Naive thymus-derived CD4-positive, alpha-beta T cell (primary cell): Measurements from ENCODE around the gene TFPI. TPM values are rescaled to one million over a fixed set of nuclear protein-coding genes. Genes with fewer than 3 reads are reported as not detected.
A peak's percentile ranks its signal among the peaks of the same experiment; 100 is the strongest.

Source experiments
- ATAC-seq: fragments of 150-1000 bp; cut with Tn5 transposase; 2 replicates; pipeline ENCODE4 v1.10.0; 2021; ENCODE audit warnings: mild to moderate bottlenecking, moderate library complexity
- CTCF ChIA-PET: fragments of 350-600 bp; sonication (Branson Sonifier 250); formaldehyde crosslinking; loops from one replicate; lab custom pipeline; 2021; ENCODE audit warnings: antibody characterized with exemption; lab: Charles Lee
- POLR2A ChIA-PET: fragments of 350-600 bp; sonication (Branson Sonifier 250); formaldehyde crosslinking; loops from one replicate; lab custom pipeline; 2021; ENCODE audit warnings: antibody characterized with exemption, inconsistent platforms; lab: Charles Lee
- DNase-seq, 9 donors: peaks; one replicate each; pipeline versions ENCODE4 v3.0.0 to v3.0.0-alpha.2; 2020 to 2022; ENCODE audit warnings: mixed read lengths in 1 of 9
- H3K27ac ChIP-seq: one replicate; pipeline ENCODE4 v1.7.0; 2013; ENCODE audit warnings: mild to moderate bottlenecking, low read depth, low read length, moderate library complexity
- H3K27me3 ChIP-seq, 2 donors: one replicate each; pipeline ENCODE4 v1.7.0; 2013; ENCODE audit warnings: low read length in 2 of 2, mild to moderate bottlenecking in 2 of 2, moderate library complexity in 2 of 2; ENCODE audit not compliant: control insufficient read depth in 2 of 2, insufficient read depth in 2 of 2
- H3K36me3 ChIP-seq, 3 experiments: 1 replicate in 2 of 3; 2 replicates in 1 of 3; pipeline ENCODE4 v1.7.0; 2013; ENCODE audit warnings: low read length in 3 of 3, mild to moderate bottlenecking in 3 of 3, moderate library complexity in 1 of 3; ENCODE audit not compliant: insufficient read depth in 3 of 3, control insufficient read depth in 2 of 3
- H3K4me1 ChIP-seq, 2 donors: one replicate each; pipeline ENCODE4 v1.7.0; 2013; ENCODE audit warnings: low read length in 2 of 2, mild to moderate bottlenecking in 2 of 2, moderate library complexity in 1 of 2; ENCODE audit not compliant: control insufficient read depth in 2 of 2, insufficient read depth in 2 of 2
- H3K4me3 ChIP-seq: 2 replicates; pipeline ENCODE4 v1.7.0; 2013; ENCODE audit warnings: mild to moderate bottlenecking, low read length
- H3K9me3 ChIP-seq, 3 experiments: 1 replicate in 2 of 3; 2 replicates in 1 of 3; pipeline ENCODE4 v1.7.0; 2013; ENCODE audit warnings: low read length in 3 of 3; ENCODE audit not compliant: control insufficient read depth in 2 of 3
- H3K27ac Mint-ChIP-seq, 9 donors: one replicate each; pipeline ENCODE4 v1.8.0; 2020 to 2022; ENCODE audit warnings: mixed read lengths in 9 of 9, mild to moderate bottlenecking in 8 of 9, moderate library complexity in 5 of 9, inconsistent platforms in 2 of 9
- H3K27me3 Mint-ChIP-seq, 5 donors: one replicate each; pipeline ENCODE4 v1.8.0; 2021 to 2022; ENCODE audit warnings: mixed read lengths in 5 of 5, mild to moderate bottlenecking in 1 of 5
- H3K36me3 Mint-ChIP-seq, 5 donors: one replicate each; pipeline ENCODE4 v1.8.0; 2020 to 2022; ENCODE audit warnings: mixed read lengths in 5 of 5, mild to moderate bottlenecking in 3 of 5, inconsistent platforms in 1 of 5
- H3K4me1 Mint-ChIP-seq, 7 donors: one replicate each; pipeline ENCODE4 v1.8.0; 2020 to 2022; ENCODE audit warnings: mixed read lengths in 7 of 7, mild to moderate bottlenecking in 3 of 7, inconsistent platforms in 1 of 7
- H3K4me3 Mint-ChIP-seq, 10 donors: one replicate each; pipeline ENCODE4 v1.8.0; 2020 to 2022; ENCODE audit warnings: mild to moderate bottlenecking in 10 of 10, mixed read lengths in 10 of 10, moderate library complexity in 6 of 10, inconsistent platforms in 2 of 10
- H3K9me3 Mint-ChIP-seq, 11 donors: one replicate each; pipeline ENCODE4 v1.8.0; 2020 to 2022; ENCODE audit warnings: mixed read lengths in 11 of 11, mild to moderate bottlenecking in 4 of 11, inconsistent platforms in 1 of 11, moderate library complexity in 1 of 11
- intact Hi-C, 2 donors: fragments of 100-400 bp; cut with micrococcal nuclease; formaldehyde crosslinking; loops; one replicate each; pipeline ENCODE4 v1.15.1; 2023
- polyA plus RNA-seq, 2 donors: library from polyadenylated mRNA; unstranded; fragments of 300-500 nt; fragmentation: Illumina TruSeq; gene quantifications; one replicate each; pipeline ENCODE4 v1.2.3, GENCODE V29; 2021
- total RNA-seq, 6 experiments: library from RNA in 5 of 6; stranded (reverse) in 5 of 6; gene quantifications; 1 replicate in 5 of 6; 2 replicates in 1 of 6; pipeline ENCODE4 v1.2.3 and lab custom pipeline; 2021 to 2026

TFPI gene
- total and polyA plus RNA-seq, 7 experiments from 2014 or later, result 0.15 to 1.2 (median 0.56) TPM; not detected in 4

DNA sequence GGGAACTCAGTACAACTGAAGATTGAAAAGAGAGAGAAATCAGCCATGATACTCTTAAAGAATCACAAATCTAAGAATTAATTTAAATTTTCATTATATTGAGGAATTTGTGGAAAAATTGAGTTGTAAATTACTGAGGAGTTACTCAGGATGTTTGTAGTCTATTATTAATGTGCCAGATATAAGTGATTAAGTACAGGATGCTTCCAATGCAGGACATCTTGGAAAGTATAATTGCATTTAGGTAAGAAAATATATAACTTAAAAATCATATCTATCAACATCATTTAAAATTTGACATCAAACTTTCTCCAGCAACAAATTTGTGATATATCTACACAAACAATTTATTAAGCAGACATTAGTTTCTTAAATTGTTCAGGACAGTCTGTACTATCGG, 107.5 kb downstream of the TFPI start:
- H3K27ac Mint-ChIP-seq, result no peak overlapping the region
- ATAC-seq, result no peak
- H3K27me3 Mint-ChIP-seq, result no peaks in the 10 kb centered on the region
- peak overlapping the region in 1 of 10 donors; percentile 71 for H3K4me3 Mint-ChIP-seq
- no peak for DNase-seq
- intact Hi-C loops, result no loop called here
- H3K36me3 Mint-ChIP-seq, result no peaks in the 10 kb centered on the region
- H3K4me1 Mint-ChIP-seq, result peaks cover 7 to 22% (median 13%) of the 10 kb centered on the region in 7 donors
- Histone ChIP-seq H3K4me1 (no peaks in the 10 kb centered on the region), H3K27ac (no peak overlapping the region), H3K9me3 (no peaks in the 10 kb centered on the region), H3K27me3 (no peaks in the 10 kb centered on the region), H3K36me3 (no peaks in the 10 kb centered on the region), H3K4me3 (no peak overlapping the region)
- ChIA-PET CTCF (no interaction called here), POLR2A (no interaction called here)
- H3K9me3 Mint-ChIP-seq, result peaks cover 0 to 2% (median 0%) of the 10 kb centered on the region in 11 donors

- no peak for ATAC-seq
- H3K36me3 ChIP-seq, result no peaks in the 10 kb centered on the region
- no peaks in the 10 kb centered on the region for H3K9me3 ChIP-seq
- Mint-ChIP-seq H3K4me1 (peaks cover 7 to 22% (median 13%) of the 10 kb centered on the region in 7 donors), H3K4me3 (no peak overlapping the region), H3K36me3 (no peaks in the 10 kb centered on the region), H3K27me3 (no peaks in the 10 kb centered on the region), H3K27ac (no peak overlapping the region), H3K9me3 (peaks cover 0 to 2% (median 0%) of the 10 kb centered on the region in 11 donors)
- no peak overlapping the region for H3K27ac ChIP-seq
- no peak overlapping the region for H3K4me3 ChIP-seq
- H3K27me3 ChIP-seq, result no peaks in the 10 kb centered on the region
- no peaks in the 10 kb centered on the region for H3K4me1 ChIP-seq
- POLR2A ChIA-PET, result no interaction called here
- no peak for DNase-seq
- intact Hi-C loops, result no loop called here
- CTCF ChIA-PET, result no interaction called here
These were observed 109.2 kb downstream of the TFPI start for GRCh38 chr2:187445051-187445450.

DNA sequence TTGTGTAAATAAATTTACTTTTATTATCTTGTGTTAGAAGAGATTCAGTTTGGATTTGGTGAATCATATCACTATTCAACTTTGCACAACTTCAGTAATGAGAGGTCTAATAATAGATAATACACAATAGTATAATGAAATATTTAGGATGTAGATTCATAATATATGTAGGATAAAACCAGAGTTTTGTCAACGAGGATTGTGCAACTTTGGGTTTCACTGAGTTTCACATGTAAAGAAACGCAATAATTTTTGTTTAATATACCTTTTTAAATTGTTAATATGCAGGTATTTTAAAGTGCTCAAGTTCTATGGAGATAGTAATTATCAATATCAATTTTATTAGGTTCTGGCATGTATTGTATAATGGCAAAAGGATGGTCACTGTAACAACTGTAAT, 111.5 kb downstream of the TFPI start:
- Mint-ChIP-seq H3K36me3 (no peaks in the 10 kb centered on the region), H3K4me3 (no peak overlapping the region), H3K9me3 (no peaks in the 10 kb centered on the region), H3K4me1 (peaks cover 0 to 14% (median 5%) of the 10 kb centered on the region in 7 donors), H3K27me3 (no peaks in the 10 kb centered on the region), H3K27ac (no peak overlapping the region)
- H3K9me3 ChIP-seq, result no peaks in the 10 kb centered on the region
- intact Hi-C loops, result no loop called here
- H3K4me1 ChIP-seq, result no peaks in the 10 kb centered on the region
- no peaks in the 10 kb centered on the region for H3K27me3 ChIP-seq
- CTCF ChIA-PET, result no interaction called here
- no peaks in the 10 kb centered on the region for H3K36me3 ChIP-seq
- POLR2A ChIA-PET, result no interaction called here
- no peak for DNase-seq
- no peak overlapping the region for H3K4me3 ChIP-seq
- no peak overlapping the region for H3K27ac ChIP-seq
- no peak for ATAC-seq

DNA sequence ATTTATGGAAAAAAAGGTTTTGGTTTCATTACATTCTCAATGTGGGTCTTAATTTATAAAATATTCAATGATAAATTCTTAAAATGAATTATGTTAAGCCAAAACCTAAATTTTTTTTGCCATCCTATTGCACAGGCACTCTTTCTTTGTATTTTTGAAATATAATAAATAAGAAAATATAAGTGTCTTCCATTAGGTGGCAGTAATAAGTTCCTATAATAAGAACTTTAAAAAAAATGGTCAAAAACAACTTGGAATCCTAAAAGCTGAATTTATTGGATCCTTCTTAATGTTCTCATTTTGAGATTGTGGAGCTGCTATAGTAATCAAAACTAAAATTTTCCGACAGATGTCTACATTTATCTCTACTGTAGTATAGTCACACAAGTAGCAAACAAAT, 111.9 kb downstream of the TFPI start:
- Mint-ChIP-seq H3K4me3 (no peak overlapping the region), H3K27ac (no peak overlapping the region), H3K4me1 (peaks cover 0 to 11% (median 4%) of the 10 kb centered on the region in 7 donors), H3K9me3 (no peaks in the 10 kb centered on the region), H3K36me3 (no peaks in the 10 kb centered on the region), H3K27me3 (no peaks in the 10 kb centered on the region)
- H3K27ac ChIP-seq, result no peak overlapping the region
- CTCF ChIA-PET, result no interaction called here
- no peaks in the 10 kb centered on the region for H3K4me1 ChIP-seq
- H3K27me3 ChIP-seq, result no peaks in the 10 kb centered on the region
- DNase-seq (no peak), ATAC-seq (no peak)
- H3K4me3 ChIP-seq, result no peak overlapping the region
- intact Hi-C loops, result no loop called here
- H3K9me3 ChIP-seq, result no peaks in the 10 kb centered on the region
- POLR2A ChIA-PET, result no interaction called here
- no peaks in the 10 kb centered on the region for H3K36me3 ChIP-seq

DNA sequence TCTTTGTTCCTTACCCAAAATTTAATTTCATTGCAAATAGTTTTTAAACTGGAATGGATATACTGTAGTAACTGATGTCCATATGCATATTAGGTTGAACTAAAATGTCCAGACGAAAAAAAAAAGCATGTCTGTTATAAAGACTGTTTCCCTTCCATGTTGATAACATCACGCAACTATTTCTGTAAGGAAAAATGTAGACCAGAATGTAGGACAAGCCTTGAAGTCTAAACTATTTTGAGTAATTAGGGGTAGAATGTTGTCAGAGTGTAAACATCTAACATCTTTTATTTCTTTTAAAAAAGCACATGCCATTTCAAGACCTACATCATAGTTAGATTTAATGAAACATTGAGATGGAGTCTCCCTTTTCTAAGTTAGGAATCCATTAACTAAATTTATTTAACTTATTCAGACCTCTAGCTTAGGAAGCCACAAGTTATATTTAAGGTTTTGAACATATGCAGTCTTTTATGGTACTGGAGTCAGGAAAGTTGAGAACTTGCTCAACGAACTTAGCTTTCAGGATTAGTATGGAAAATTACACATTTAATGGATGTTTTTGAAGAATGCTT, 114.0 kb downstream of the TFPI start:
- H3K4me3 Mint-ChIP-seq, result no peak overlapping the region
- no peak overlapping the region for H3K4me3 ChIP-seq
- H3K27me3 ChIP-seq, result no peaks in the 10 kb centered on the region
- H3K27me3 Mint-ChIP-seq, result no peaks in the 10 kb centered on the region
- no peak overlapping the region for H3K27ac Mint-ChIP-seq
- H3K36me3 ChIP-seq, result no peaks in the 10 kb centered on the region
- intact Hi-C loops, result no loop called here
- H3K4me1 Mint-ChIP-seq, result peaks cover 0 to 2% (median 0%) of the 10 kb centered on the region in 7 donors
- no peaks in the 10 kb centered on the region for H3K9me3 Mint-ChIP-seq
- no peak overlapping the region for H3K27ac ChIP-seq
- H3K36me3 Mint-ChIP-seq, result no peaks in the 10 kb centered on the region
- H3K9me3 ChIP-seq, result no peaks in the 10 kb centered on the region
- ChIA-PET CTCF (no interaction called here), POLR2A (no interaction called here)
- DNase-seq (no peak), ATAC-seq (no peak)
- no peaks in the 10 kb centered on the region for H3K4me1 ChIP-seq

DNA sequence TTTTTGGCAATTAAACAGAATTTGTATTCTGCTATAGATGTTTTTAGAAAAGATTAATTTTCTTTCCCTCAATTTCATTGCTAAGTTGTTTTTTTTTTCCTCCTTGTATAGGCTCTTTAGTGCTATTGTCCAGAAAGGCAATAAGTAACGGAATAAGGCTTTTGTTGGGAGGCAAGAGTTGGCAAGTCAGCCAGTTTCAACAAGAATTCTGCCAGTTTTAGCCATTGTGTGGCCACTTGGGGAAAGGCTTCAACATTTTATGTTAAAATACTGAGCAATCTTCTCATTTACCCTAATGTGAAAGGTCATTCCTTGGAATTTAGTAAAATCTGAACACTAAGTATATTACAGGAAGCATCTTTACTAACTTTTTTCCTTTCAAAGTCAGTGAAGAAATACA, 115.8 kb downstream of the TFPI start:
- Histone ChIP-seq H3K27me3 (no peaks in the 10 kb centered on the region), H3K36me3 (no peaks in the 10 kb centered on the region), H3K4me3 (no peak overlapping the region), H3K27ac (no peak overlapping the region), H3K4me1 (no peaks in the 10 kb centered on the region), H3K9me3 (no peaks in the 10 kb centered on the region)
- intact Hi-C loops, result loop anchor here in 1 of 2 donors (2.0 kb wide), 1 partner anchor 16 kb away; no protein-coding TSS in a partner anchor
- DNase-seq (no peak), ATAC-seq (no peak)
- Mint-ChIP-seq H3K27me3 (no peaks in the 10 kb centered on the region), H3K9me3 (no peaks in the 10 kb centered on the region), H3K27ac (no peak overlapping the region), H3K36me3 (no peaks in the 10 kb centered on the region), H3K4me3 (no peak overlapping the region), H3K4me1 (peaks cover 0 to 2% (median 0%) of the 10 kb centered on the region in 7 donors)
- ChIA-PET POLR2A (no interaction called here), CTCF (no interaction called here)

GRCh38 chr2:187435756-187436155, 118.5 kb downstream of the TFPI start:
- Histone ChIP-seq H3K4me3 (no peak overlapping the region), H3K9me3 (no peaks in the 10 kb centered on the region), H3K36me3 (no peaks in the 10 kb centered on the region), H3K27me3 (no peaks in the 10 kb centered on the region), H3K27ac (no peak overlapping the region), H3K4me1 (no peaks in the 10 kb centered on the region)
- POLR2A ChIA-PET, result no interaction called here
- Mint-ChIP-seq H3K27ac (no peak overlapping the region), H3K36me3 (no peaks in the 10 kb centered on the region), H3K4me1 (peaks cover 0 to 2% (median 0%) of the 10 kb centered on the region in 7 donors), H3K27me3 (no peaks in the 10 kb centered on the region), H3K9me3 (no peaks in the 10 kb centered on the region), H3K4me3 (no peak overlapping the region)
- DNase-seq (no peak), ATAC-seq (no peak)
- intact Hi-C loops, result no loop called here
- CTCF ChIA-PET, result interaction anchor here (0.6 kb wide), 1 partner anchor 9 kb away, joined by 3 read pairs; no protein-coding TSS in a partner anchor
